ENCODE data around the gene PHPT1. TPM values are rescaled to one million over a fixed set of nuclear protein-coding genes. Genes with fewer than 3 reads are reported as not detected.

The PHPT1 gene
- total and polyA plus RNA-seq, 3 donors from 2014 or later, result 134 to 146 (median 146) TPM

DNA sequence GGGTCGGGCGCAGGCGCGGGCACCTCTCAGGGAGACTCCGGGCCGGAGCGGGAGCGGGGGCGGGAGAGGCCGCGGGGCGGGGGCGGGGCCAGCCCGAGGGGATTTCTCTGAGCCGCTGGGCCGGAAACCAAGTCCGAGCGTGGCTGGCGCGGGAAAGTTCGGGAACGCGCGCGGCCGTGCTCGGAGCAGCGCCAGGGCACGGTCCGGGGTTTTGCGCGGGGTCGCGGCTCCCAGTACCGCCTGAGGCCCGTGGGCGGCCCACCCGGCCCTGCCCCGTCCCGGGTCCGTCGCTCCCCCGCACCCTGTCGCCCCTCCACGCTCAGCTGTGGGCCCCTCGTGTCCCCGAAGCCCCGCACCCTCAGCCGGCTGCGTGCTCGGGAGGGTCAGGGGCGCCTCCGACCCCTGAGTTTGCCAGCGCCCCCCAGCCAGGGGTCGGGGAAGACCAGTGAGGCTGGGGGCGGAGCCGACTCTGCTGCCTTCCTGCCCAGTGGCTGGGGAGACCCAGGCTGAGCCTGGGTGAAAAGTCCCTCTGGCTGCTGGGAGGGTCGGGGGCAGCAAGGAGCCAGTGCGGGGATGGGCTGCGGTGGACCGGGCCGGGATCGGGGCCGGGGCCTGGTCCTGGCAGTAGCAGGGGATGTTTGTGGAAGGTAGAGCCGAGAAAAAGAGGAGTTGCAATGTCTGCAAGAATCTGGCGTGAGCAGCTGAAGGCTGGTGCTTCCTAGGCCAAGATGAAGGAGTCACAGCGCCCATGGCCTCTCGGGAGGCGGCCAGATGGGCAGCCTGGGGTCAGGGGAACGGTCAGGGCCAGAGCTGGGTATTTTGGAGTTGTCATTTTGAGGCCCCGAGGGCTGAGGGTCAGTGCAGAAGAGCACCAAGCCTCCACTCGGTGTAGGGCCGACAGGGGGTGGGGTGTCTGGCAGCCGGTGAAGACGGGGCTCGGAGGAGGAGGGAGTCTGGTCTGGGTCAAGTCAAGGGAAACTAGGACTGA, 37.7 kb downstream of the PHPT1 start:
- Histone ChIP-seq H3K27ac (peak overlapping the region; percentile 86 to 91), H3K9me3 (no peaks in the 10 kb centered on the region), H3K36me3 (ENCODE audit: low read depth, missing control alignments) (no peaks in the 10 kb centered on the region), H3K27me3 (no peaks in the 10 kb centered on the region), H3K4me1 (peaks cover 8% of the 10 kb centered on the region), H3K4me3 (peak overlapping the region; percentile 90 to 92)
- intact Hi-C loops (cut with DNase I; ENCODE audit: low total_unique reads), result no loop called here
- DNase-seq, result peak; percentile 28
- WGBS, 2 donors, result 0 to 2% methylated on average over 19 to 38 of the region's 76 CpGs
- TF ChIP-seq, protein P1, sequence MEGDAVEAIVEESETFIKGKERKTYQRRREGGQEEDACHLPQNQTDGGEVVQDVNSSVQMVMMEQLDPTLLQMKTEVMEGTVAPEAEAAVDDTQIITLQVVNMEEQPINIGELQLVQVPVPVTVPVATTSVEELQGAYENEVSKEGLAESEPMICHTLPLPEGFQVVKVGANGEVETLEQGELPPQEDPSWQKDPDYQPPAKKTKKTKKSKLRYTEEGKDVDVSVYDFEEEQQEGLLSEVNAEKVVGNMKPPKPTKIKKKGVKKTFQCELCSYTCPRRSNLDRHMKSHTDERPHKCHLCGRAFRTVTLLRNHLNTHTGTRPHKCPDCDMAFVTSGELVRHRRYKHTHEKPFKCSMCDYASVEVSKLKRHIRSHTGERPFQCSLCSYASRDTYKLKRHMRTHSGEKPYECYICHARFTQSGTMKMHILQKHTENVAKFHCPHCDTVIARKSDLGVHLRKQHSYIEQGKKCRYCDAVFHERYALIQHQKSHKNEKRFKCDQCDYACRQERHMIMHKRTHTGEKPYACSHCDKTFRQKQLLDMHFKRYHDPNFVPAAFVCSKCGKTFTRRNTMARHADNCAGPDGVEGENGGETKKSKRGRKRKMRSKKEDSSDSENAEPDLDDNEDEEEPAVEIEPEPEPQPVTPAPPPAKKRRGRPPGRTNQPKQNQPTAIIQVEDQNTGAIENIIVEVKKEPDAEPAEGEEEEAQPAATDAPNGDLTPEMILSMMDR (IDR thresholded peaks at IDR 0.05), result no peak
- no peak for TF ChIP-seq POLR2A (IDR thresholded peaks at IDR 0.05)

DNA sequence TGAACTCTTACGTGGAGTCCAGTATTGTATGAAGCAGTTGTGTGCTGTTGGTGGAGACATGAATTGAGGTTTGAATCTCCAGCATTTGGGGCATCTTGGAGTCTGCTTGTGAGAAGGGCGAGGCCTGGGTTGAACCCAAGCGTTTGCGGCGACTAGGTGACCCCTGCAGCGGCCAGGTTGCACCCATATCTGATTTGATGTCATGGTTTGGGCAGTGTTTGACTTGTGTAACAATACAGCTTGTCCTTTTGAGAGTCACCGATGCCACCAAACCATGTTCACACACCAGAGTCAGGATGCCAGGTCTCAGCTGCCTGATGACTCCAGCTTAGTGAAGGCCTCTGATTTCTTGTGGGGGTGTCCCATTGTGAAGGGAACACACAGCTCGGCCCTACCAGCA, 39.2 kb downstream of the PHPT1 start:
- intact Hi-C loops (cut with DNase I; ENCODE audit: low total_unique reads), result no loop called here
- peaks cover 8% of the 10 kb centered on the region for H3K4me1 ChIP-seq
- no peaks in the 10 kb centered on the region for H3K9me3 ChIP-seq
- DNase-seq, result no peak
- TF ChIP-seq, protein P1 (IDR thresholded peaks at IDR 0.05), result no peak
- TF ChIP-seq POLR2A (IDR thresholded peaks at IDR 0.05), result no peak
- H3K27ac ChIP-seq, result no peak overlapping the region
- H3K4me3 ChIP-seq, result no peak overlapping the region
- no peaks in the 10 kb centered on the region for H3K27me3 ChIP-seq
- WGBS, 2 donors, result 81 to 84% methylated on average over 4 to 8 of the region's 8 CpGs
- H3K36me3 ChIP-seq (ENCODE audit: low read depth, missing control alignments), result no peaks in the 10 kb centered on the region

DNA sequence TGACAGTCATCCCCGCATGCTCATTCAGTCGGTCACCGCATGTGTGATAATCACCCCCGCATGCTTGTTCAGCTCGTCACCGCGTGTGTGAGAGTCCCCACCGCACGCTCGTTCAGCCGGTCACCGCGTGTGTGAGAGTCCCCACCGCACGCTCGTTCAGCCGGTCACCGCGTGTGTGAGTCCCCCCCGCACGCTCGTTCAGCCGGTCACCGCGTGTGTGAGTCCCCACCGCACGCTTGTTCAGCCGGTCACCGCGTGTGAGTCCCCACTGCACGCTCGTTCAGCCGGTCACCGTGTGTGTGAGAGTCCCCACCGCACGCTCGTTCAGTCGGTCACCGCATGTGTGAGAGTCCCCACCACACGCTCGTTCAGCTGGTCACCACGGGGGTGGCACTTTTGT, 40.6 kb downstream of the PHPT1 start:
- Histone ChIP-seq H3K4me3 (no peak overlapping the region), H3K9me3 (no peaks in the 10 kb centered on the region), H3K36me3 (ENCODE audit: low read depth, missing control alignments) (no peaks in the 10 kb centered on the region), H3K27me3 (no peaks in the 10 kb centered on the region), H3K4me1 (peaks cover 8% of the 10 kb centered on the region), H3K27ac (no peak overlapping the region)
- 92 to 94% methylated on average over 42 of the region's 42 CpGs for WGBS, 2 donors
- intact Hi-C loops (cut with DNase I; ENCODE audit: low total_unique reads), result no loop called here
- DNase-seq, result no peak
- no peak for TF ChIP-seq POLR2A (IDR thresholded peaks at IDR 0.05)
- TF ChIP-seq, protein P1 (IDR thresholded peaks at IDR 0.05), result no peak

DNA sequence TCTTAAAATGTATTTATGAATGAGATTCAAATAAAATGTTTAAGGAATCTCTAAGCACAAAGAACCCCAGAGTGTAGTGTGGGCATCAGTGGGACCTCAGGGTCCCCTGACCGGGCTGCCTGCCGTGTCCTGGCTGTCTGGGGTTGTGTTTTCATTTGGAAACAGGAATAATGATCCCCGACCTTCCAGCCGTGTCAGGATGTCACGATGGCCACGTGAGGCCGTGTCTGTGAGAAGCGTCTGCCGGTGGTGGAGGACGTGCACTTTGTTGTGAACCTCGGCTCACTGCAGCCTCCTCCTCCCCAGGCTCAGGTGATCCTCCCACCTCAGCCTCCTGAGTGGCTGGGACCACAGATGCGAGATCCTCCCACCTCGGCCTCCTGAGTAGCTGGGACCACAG, 41.5 kb downstream of the PHPT1 start:
- Histone ChIP-seq H3K4me1 (peaks cover 8% of the 10 kb centered on the region), H3K9me3 (no peaks in the 10 kb centered on the region), H3K27me3 (no peaks in the 10 kb centered on the region), H3K36me3 (ENCODE audit: low read depth, missing control alignments) (no peaks in the 10 kb centered on the region), H3K27ac (no peak overlapping the region), H3K4me3 (no peak overlapping the region)
- intact Hi-C loops (cut with DNase I; ENCODE audit: low total_unique reads), result no loop called here
- TF ChIP-seq, protein P1 (IDR thresholded peaks at IDR 0.05), result no peak
- no peak for TF ChIP-seq POLR2A (IDR thresholded peaks at IDR 0.05)
- WGBS, 2 donors, result 85 to 90% methylated on average over 13 of the region's 13 CpGs
- DNase-seq, result no peak
